Loucy (cell line): ENCODE data around the gene DNAJC8.

Experiments used
- H2AFZ ChIP-seq: fragments of 200-600 bp; sonication (generic); 2 replicates; pipeline ENCODE4 v1.6.0; 2016; ENCODE audit warnings: antibody characterized with exemption, mild to moderate bottlenecking, low read length, moderate library complexity
- H3F3A ChIP-seq: fragments of 200-600 bp; 2 replicates; pipeline ENCODE4 v1.6.0; 2016; ENCODE audit warnings: antibody characterized with exemption, low read depth, mild to moderate bottlenecking
- H3K27me3 ChIP-seq: fragments of 200-600 bp; sonication (generic); 2 replicates; pipeline ENCODE4 v1.6.1; 2014; ENCODE audit warnings: low read length, mild to moderate bottlenecking; ENCODE audit not compliant: insufficient read depth, poor library complexity, severe bottlenecking
- H3K36me3 ChIP-seq: fragments of 200-600 bp; sonication (generic); 2 replicates; pipeline ENCODE4 v1.6.1; 2016; ENCODE audit warnings: low read length; ENCODE audit not compliant: insufficient read depth
- H3K4me1 ChIP-seq: fragments of 200-600 bp; sonication (generic); 2 replicates; pipeline ENCODE4 v1.5.1; 2014; ENCODE audit warnings: low read length, mild to moderate bottlenecking; ENCODE audit not compliant: insufficient read depth, poor library complexity, severe bottlenecking
- H3K4me2 ChIP-seq: fragments of 200-600 bp; sonication (generic); 2 replicates; pipeline ENCODE4 v1.6.0; 2014; ENCODE audit warnings: antibody characterized with exemption, low read length, low read depth, mild to moderate bottlenecking; ENCODE audit not compliant: poor library complexity, severe bottlenecking
- H3K4me3 ChIP-seq: fragments of 200-600 bp; sonication (generic); 2 replicates; pipeline ENCODE4 v1.5.1; 2014; ENCODE audit warnings: low read length, mild to moderate bottlenecking, mixed read lengths; ENCODE audit not compliant: poor library complexity, severe bottlenecking
- H3K79me2 ChIP-seq: fragments of 200-600 bp; sonication (generic); 2 replicates; pipeline ENCODE4 v1.6.1; 2014; ENCODE audit warnings: low read length; ENCODE audit not compliant: insufficient read depth
- H3K9ac ChIP-seq: fragments of 200-600 bp; sonication (generic); 2 replicates; pipeline ENCODE4 v1.6.0; 2014; ENCODE audit warnings: mild to moderate bottlenecking, low read depth, low read length, moderate library complexity; ENCODE audit not compliant: poor library complexity, severe bottlenecking
- H3K9me2 ChIP-seq: fragments of 200-600 bp; sonication (generic); replicated peaks from 2 replicates; pipeline ENCODE4 v1.6.1; 2016; ENCODE audit warnings: low read depth, low read length, mixed read lengths
- H3K9me3 ChIP-seq: fragments of 200-600 bp; sonication (generic); 2 replicates; pipeline ENCODE4 v1.6.1; 2014; ENCODE audit warnings: mild to moderate bottlenecking, antibody characterized with exemption, low read length, low read depth; ENCODE audit not compliant: insufficient read depth
- H4K20me1 ChIP-seq: fragments of 200-600 bp; sonication (generic); 2 replicates; pipeline ENCODE4 v1.6.0; 2014; ENCODE audit warnings: antibody characterized with exemption, low read length, mild to moderate bottlenecking; ENCODE audit not compliant: insufficient read depth, poor library complexity, severe bottlenecking
- CTCF ChIP-seq: fragments of 200-600 bp; sonication (generic); conservative IDR thresholded peaks from 2 replicates; pipeline ENCODE4 v1.5.1; 2014; ENCODE audit warnings: mild to moderate bottlenecking, antibody characterized with exemption, low read length
- EZH2phosphoT487 ChIP-seq: fragments of 200-600 bp; IDR thresholded peaks from 2 replicates; pipeline ENCODE4 v1.6.1; 2018; ENCODE audit warnings: antibody characterized with exemption, mild to moderate bottlenecking, moderate library complexity, borderline replicate concordance

Gene DNAJC8

GRCh38 chr1:28160782-28161266 lies 72.0 kb downstream of the DNAJC8 start:
- no peaks in the 10 kb centered on the region for H3K79me2 ChIP-seq
- H3K4me1 ChIP-seq = no peaks in the 10 kb centered on the region
- H3F3A ChIP-seq = no peaks in the 10 kb centered on the region
- TF ChIP-seq EZH2phosphoT487 = no peak
- no peak for TF ChIP-seq CTCF
- H3K9me2 ChIP-seq = no peaks in the 10 kb centered on the region
- H3K9ac ChIP-seq = no peak overlapping the region
- no peaks in the 10 kb centered on the region for H3K27me3 ChIP-seq
- H2AFZ ChIP-seq = no peak overlapping the region
- H4K20me1 ChIP-seq = no peaks in the 10 kb centered on the region
- no peak overlapping the region for H3K4me2 ChIP-seq
- no peak overlapping the region for H3K4me3 ChIP-seq
- no peaks in the 10 kb centered on the region for H3K9me3 ChIP-seq
- no peaks in the 10 kb centered on the region for H3K36me3 ChIP-seq

GRCh38 chr1:28159680-28160079 lies 73.1 kb downstream of the DNAJC8 start:
- TF ChIP-seq EZH2phosphoT487 (no peak), CTCF (no peak)
- H3K4me2 ChIP-seq = no peak overlapping the region
- H3K9ac ChIP-seq = no peak overlapping the region
- no peaks in the 10 kb centered on the region for H4K20me1 ChIP-seq
- H3K36me3 ChIP-seq = no peaks in the 10 kb centered on the region
- H3K4me1 ChIP-seq = no peaks in the 10 kb centered on the region
- no peaks in the 10 kb centered on the region for H3K79me2 ChIP-seq
- no peak overlapping the region for H2AFZ ChIP-seq
- no peaks in the 10 kb centered on the region for H3K27me3 ChIP-seq
- H3K9me2 ChIP-seq = no peaks in the 10 kb centered on the region
- no peaks in the 10 kb centered on the region for H3F3A ChIP-seq
- H3K9me3 ChIP-seq = no peaks in the 10 kb centered on the region
- H3K4me3 ChIP-seq = no peak overlapping the region

- Histone ChIP-seq H3K79me2 (no peaks in the 10 kb centered on the region), H3F3A (no peaks in the 10 kb centered on the region), H3K9me3 (no peaks in the 10 kb centered on the region), H4K20me1 (no peaks in the 10 kb centered on the region), H3K9me2 (no peaks in the 10 kb centered on the region), H3K4me1 (no peaks in the 10 kb centered on the region), H3K36me3 (no peaks in the 10 kb centered on the region), H3K27me3 (no peaks in the 10 kb centered on the region), H3K9ac (no peak overlapping the region), H3K4me2 (no peak overlapping the region), H2AFZ (no peak overlapping the region), H3K4me3 (no peak overlapping the region)
- no peak for TF ChIP-seq CTCF
- no peak for TF ChIP-seq EZH2phosphoT487
These were observed 73.6 kb downstream of the DNAJC8 start for GRCh38 chr1:28159243-28159642.
